Liver (tissue), 9 donors: Measurements from ENCODE around the gene ETV6. TPM values are rescaled to one million over a fixed set of nuclear protein-coding genes. Genes with fewer than 3 reads are reported as not detected.

Source experiments
- DNase-seq: peaks from one replicate; pipeline ENCODE4 v3.0.0-alpha.2; 2017; ENCODE audit warnings: low spot score
- H3K27ac ChIP-seq, 2 donors: one replicate each; pipeline ENCODE4 v1.7.0; 2013; ENCODE audit warnings: inconsistent platforms in 2 of 2, low read length in 2 of 2, control low read depth in 1 of 2, low read depth in 1 of 2, mild to moderate bottlenecking in 1 of 2
- H3K27me3 ChIP-seq, 4 donors: one replicate each; pipeline versions ENCODE4 v1.6.1 to v1.7.0; 2013; ENCODE audit warnings: low read length in 3 of 4, inconsistent platforms in 1 of 4, mild to moderate bottlenecking in 1 of 4, moderate library complexity in 1 of 4; ENCODE audit not compliant: control insufficient read depth in 4 of 4, insufficient read depth in 4 of 4
- H3K36me3 ChIP-seq, 4 donors: one replicate each; pipeline versions ENCODE4 v1.6.1 to v1.7.0; 2013; ENCODE audit warnings: low read length in 3 of 4, mild to moderate bottlenecking in 3 of 4, low read depth in 1 of 4, moderate library complexity in 1 of 4; ENCODE audit not compliant: control insufficient read depth in 4 of 4, insufficient read depth in 3 of 4
- H3K4me1 ChIP-seq, 4 donors: one replicate each; pipeline versions ENCODE4 v1.6.1 to v1.7.0; 2013; ENCODE audit warnings: low read length in 3 of 4, mild to moderate bottlenecking in 3 of 4, moderate library complexity in 1 of 4; ENCODE audit not compliant: control insufficient read depth in 4 of 4, insufficient read depth in 4 of 4
- H3K4me3 ChIP-seq, 3 donors: one replicate each; pipeline versions ENCODE4 v1.6.1 to v1.7.0; 2013; ENCODE audit warnings: low read length in 3 of 3, control low read depth in 1 of 3, low read depth in 1 of 3, mild to moderate bottlenecking in 1 of 3
- H3K9ac ChIP-seq, 2 donors: one replicate each; pipeline ENCODE4 v1.7.0; 2013; ENCODE audit warnings: low read length in 2 of 2, mild to moderate bottlenecking in 2 of 2, moderate library complexity in 2 of 2, control low read depth in 1 of 2, low read depth in 1 of 2
- H3K9me3 ChIP-seq, 4 donors: one replicate each; pipeline versions ENCODE4 v1.6.1 to v1.7.0; 2013; ENCODE audit warnings: low read length in 3 of 4; ENCODE audit not compliant: control insufficient read depth in 4 of 4
- EGR1 ChIP-seq, 2 donors: IDR thresholded peaks; 2 replicates each; pipeline ENCODE4 v1.6.1; 2016 to 2018; ENCODE audit warnings: antibody characterized with exemption in 2 of 2, low read depth in 2 of 2
- FOXA1 ChIP-seq: IDR thresholded peaks from 2 replicates; pipeline ENCODE4 v1.6.1; 2016; ENCODE audit warnings: antibody characterized with exemption
- FOXA2 ChIP-seq: IDR thresholded peaks from 2 replicates; pipeline ENCODE4 v1.6.1; 2016; ENCODE audit warnings: antibody characterized with exemption
- GABPA ChIP-seq, 2 donors: IDR thresholded peaks in 1 of 2; conservative IDR thresholded peaks in 1 of 2; 2 replicates each; pipeline ENCODE4 v1.6.1; 2016; ENCODE audit warnings: antibody characterized with exemption in 2 of 2, mild to moderate bottlenecking in 1 of 2, moderate library complexity in 1 of 2
- HNF4A ChIP-seq, 2 donors: conservative IDR thresholded peaks; 2 replicates each; pipeline ENCODE4 v1.6.1; 2016; ENCODE audit warnings: antibody characterized with exemption in 2 of 2, mild to moderate bottlenecking in 2 of 2
- HNF4G ChIP-seq: IDR thresholded peaks from 2 replicates; pipeline ENCODE4 v1.6.1; 2016; ENCODE audit warnings: antibody characterized with exemption
- JUND ChIP-seq, 2 donors: IDR thresholded peaks; 2 replicates each; pipeline ENCODE4 v1.6.1; 2016; ENCODE audit warnings: antibody characterized with exemption in 2 of 2
- NR2F2 ChIP-seq: IDR thresholded peaks from 2 replicates; pipeline ENCODE4 v1.6.1; 2016; ENCODE audit warnings: antibody characterized with exemption
- RAD21 ChIP-seq, 2 donors: IDR thresholded peaks; 2 replicates each; pipeline ENCODE4 v1.6.1; 2016; ENCODE audit warnings: antibody characterized with exemption in 2 of 2, mild to moderate bottlenecking in 2 of 2
- RXRA ChIP-seq, 2 donors: IDR thresholded peaks; 2 replicates each; pipeline ENCODE4 v1.6.1; 2017 to 2018; ENCODE audit warnings: antibody characterized with exemption in 2 of 2, mild to moderate bottlenecking in 1 of 2
- SP1 ChIP-seq: IDR thresholded peaks from 2 replicates; pipeline ENCODE4 v1.6.1; 2018; ENCODE audit warnings: antibody characterized with exemption, mild to moderate bottlenecking
- TAF1 ChIP-seq: conservative IDR thresholded peaks from 2 replicates; pipeline ENCODE4 v1.6.1; 2016; ENCODE audit warnings: antibody characterized with exemption, mild to moderate bottlenecking
- YY1 ChIP-seq: IDR thresholded peaks from 2 replicates; pipeline ENCODE4 v1.6.1; 2016; ENCODE audit warnings: antibody characterized with exemption, mild to moderate bottlenecking
- WGBS: extraction: QIAGEN DNeasy Blood & Tissue Kit; methylation state at CpG from one replicate; pipeline ENCODE4 v1.1.7; 2013; 5-methylcytosine and 5-hydroxymethylcytosine counted together
- polyA plus RNA-seq, 2 donors: library from polyadenylated mRNA; stranded (reverse) in 1 of 2; unstranded in 1 of 2; fragments of 200-250 nt in 1 of 2; fragments of >200 nt in 1 of 2; fragmentation: Nextera tagmentation in 1 of 2; extraction: Ambion mirVana in 1 of 2; gene quantifications; one replicate each; pipeline versions ENCODE4 v1.2.1 to v1.2.3, GENCODE V29; 2013 to 2015
- total RNA-seq, 2 donors: library from RNA; depleted of rRNA; stranded (reverse); fragments of >200 nt; gene quantifications; one replicate each; pipeline ENCODE4 v1.2.3, GENCODE V29; 2014
- TF ChIP-seq, protein P1 (sequence below): fragments of 150-350 bp; IDR thresholded peaks from 2 replicates; pipeline ENCODE4 v1.5.1; 2017; ENCODE audit warnings: improper control_type of control experiment, low read depth, low read length; ENCODE audit not compliant: missing input control
- TF ChIP-seq, protein P2 (sequence below): IDR thresholded peaks from 2 replicates; pipeline ENCODE4 v1.6.1; 2016; ENCODE audit warnings: antibody characterized with exemption
- TF ChIP-seq, protein P3 (sequence below): IDR thresholded peaks from 2 replicates; pipeline ENCODE4 v1.6.1; 2016; ENCODE audit warnings: antibody characterized with exemption, mild to moderate bottlenecking
- TF ChIP-seq, protein P4 (sequence below): IDR thresholded peaks from 2 replicates; pipeline ENCODE4 v1.6.1; 2016; ENCODE audit warnings: antibody characterized with exemption
- donor health status: healthy.
- donor health status: healthy.
- donor health status: healthy.
- donor health status: healthy.
- donor health status: healthy.

ETV6 gene
- total and polyA plus RNA-seq, 4 donors: 2.0 to 6.2 (median 3.5) TPM

DNA sequence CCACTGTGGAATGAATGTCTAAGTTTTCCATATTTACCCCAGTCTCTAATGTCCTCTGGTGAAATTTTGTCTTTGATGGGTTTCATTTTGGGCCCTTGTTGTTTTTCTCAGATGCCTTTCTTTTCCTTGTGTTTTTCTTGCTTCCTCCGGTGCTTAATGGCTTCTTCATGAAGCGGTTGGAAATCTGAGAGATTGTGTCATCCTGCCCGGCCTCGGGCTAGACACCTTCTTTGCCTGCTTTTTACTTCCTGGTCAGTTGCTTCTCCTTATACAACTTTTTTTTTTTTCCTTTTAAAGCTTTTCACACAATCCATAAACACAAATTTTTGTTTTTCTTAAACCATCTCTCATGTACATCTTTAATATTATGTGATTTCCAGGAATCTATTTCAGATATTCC, 7.1 kb downstream of the ETV6 start:
- H3K4me1 ChIP-seq: peaks cover 3 to 24% (median 17%) of the 10 kb centered on the region in 4 donors

DNA sequence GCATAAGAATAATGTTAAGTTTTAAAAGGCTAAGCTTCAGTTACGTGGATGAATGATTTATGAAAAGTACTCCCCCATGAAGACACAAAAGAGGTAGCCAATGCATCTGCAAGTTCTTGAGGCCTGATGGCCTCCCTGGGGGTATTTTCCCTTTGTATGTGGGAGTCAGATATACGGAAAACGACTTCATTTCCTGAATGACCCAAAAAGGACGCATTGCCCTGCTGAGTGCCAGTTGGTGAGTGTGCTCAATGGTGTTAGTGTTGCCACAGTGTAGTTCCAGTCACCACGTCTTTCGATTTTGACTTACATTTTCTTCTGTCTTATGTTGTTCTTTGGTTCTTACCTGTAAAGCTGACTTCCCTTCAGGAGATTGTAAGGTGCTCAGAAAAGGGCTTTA, 8.0 kb downstream of the ETV6 start:
- Histone ChIP-seq H3K9me3 (no peaks in the 10 kb centered on the region), H3K27me3 (no peaks in the 10 kb centered on the region), H3K27ac (no peak overlapping the region), H3K4me1 (peaks cover 3 to 24% (median 18%) of the 10 kb centered on the region in 4 donors), H3K9ac (no peak overlapping the region), H3K4me3 (no peak overlapping the region), H3K36me3 (no peaks in the 10 kb centered on the region)
- WGBS: 89% methylated on average over 6 of the region's 6 CpGs
- no peak for DNase-seq
- TF ChIP-seq SP1: no peak
- no peak for TF ChIP-seq RAD21 (IDR thresholded peaks at IDR 0.05)
- TF ChIP-seq HNF4G: no peak
- no peak for TF ChIP-seq JUND (IDR thresholded peaks at IDR 0.05)
- TF ChIP-seq YY1: no peak
- TF ChIP-seq, protein P1, sequence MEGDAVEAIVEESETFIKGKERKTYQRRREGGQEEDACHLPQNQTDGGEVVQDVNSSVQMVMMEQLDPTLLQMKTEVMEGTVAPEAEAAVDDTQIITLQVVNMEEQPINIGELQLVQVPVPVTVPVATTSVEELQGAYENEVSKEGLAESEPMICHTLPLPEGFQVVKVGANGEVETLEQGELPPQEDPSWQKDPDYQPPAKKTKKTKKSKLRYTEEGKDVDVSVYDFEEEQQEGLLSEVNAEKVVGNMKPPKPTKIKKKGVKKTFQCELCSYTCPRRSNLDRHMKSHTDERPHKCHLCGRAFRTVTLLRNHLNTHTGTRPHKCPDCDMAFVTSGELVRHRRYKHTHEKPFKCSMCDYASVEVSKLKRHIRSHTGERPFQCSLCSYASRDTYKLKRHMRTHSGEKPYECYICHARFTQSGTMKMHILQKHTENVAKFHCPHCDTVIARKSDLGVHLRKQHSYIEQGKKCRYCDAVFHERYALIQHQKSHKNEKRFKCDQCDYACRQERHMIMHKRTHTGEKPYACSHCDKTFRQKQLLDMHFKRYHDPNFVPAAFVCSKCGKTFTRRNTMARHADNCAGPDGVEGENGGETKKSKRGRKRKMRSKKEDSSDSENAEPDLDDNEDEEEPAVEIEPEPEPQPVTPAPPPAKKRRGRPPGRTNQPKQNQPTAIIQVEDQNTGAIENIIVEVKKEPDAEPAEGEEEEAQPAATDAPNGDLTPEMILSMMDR: no peak
- TF ChIP-seq FOXA2: no peak
- TF ChIP-seq NR2F2: no peak
- TF ChIP-seq FOXA1: no peak
- TF ChIP-seq, protein P2, sequence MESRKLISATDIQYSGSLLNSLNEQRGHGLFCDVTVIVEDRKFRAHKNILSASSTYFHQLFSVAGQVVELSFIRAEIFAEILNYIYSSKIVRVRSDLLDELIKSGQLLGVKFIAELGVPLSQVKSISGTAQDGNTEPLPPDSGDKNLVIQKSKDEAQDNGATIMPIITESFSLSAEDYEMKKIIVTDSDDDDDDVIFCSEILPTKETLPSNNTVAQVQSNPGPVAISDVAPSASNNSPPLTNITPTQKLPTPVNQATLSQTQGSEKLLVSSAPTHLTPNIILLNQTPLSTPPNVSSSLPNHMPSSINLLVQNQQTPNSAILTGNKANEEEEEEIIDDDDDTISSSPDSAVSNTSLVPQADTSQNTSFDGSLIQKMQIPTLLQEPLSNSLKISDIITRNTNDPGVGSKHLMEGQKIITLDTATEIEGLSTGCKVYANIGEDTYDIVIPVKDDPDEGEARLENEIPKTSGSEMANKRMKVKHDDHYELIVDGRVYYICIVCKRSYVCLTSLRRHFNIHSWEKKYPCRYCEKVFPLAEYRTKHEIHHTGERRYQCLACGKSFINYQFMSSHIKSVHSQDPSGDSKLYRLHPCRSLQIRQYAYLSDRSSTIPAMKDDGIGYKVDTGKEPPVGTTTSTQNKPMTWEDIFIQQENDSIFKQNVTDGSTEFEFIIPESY: no peak
- TF ChIP-seq, protein P3, sequence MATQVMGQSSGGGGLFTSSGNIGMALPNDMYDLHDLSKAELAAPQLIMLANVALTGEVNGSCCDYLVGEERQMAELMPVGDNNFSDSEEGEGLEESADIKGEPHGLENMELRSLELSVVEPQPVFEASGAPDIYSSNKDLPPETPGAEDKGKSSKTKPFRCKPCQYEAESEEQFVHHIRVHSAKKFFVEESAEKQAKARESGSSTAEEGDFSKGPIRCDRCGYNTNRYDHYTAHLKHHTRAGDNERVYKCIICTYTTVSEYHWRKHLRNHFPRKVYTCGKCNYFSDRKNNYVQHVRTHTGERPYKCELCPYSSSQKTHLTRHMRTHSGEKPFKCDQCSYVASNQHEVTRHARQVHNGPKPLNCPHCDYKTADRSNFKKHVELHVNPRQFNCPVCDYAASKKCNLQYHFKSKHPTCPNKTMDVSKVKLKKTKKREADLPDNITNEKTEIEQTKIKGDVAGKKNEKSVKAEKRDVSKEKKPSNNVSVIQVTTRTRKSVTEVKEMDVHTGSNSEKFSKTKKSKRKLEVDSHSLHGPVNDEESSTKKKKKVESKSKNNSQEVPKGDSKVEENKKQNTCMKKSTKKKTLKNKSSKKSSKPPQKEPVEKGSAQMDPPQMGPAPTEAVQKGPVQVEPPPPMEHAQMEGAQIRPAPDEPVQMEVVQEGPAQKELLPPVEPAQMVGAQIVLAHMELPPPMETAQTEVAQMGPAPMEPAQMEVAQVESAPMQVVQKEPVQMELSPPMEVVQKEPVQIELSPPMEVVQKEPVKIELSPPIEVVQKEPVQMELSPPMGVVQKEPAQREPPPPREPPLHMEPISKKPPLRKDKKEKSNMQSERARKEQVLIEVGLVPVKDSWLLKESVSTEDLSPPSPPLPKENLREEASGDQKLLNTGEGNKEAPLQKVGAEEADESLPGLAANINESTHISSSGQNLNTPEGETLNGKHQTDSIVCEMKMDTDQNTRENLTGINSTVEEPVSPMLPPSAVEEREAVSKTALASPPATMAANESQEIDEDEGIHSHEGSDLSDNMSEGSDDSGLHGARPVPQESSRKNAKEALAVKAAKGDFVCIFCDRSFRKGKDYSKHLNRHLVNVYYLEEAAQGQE: no peak
- TF ChIP-seq HNF4A (conservative IDR thresholded peaks at IDR 0.05): no peak
- no peak for TF ChIP-seq EGR1 (IDR thresholded peaks at IDR 0.05; ENCODE audit: low read depth in 2 of 2)
- no peak for TF ChIP-seq RXRA (IDR thresholded peaks at IDR 0.05)
- TF ChIP-seq, protein P4, sequence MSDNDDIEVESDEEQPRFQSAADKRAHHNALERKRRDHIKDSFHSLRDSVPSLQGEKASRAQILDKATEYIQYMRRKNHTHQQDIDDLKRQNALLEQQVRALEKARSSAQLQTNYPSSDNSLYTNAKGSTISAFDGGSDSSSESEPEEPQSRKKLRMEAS: no peak
- no peak for TF ChIP-seq TAF1

More for the DNA sequence above, 7.1 kb downstream of the ETV6 start:
- H3K4me3 ChIP-seq: no peak overlapping the region
- no peak overlapping the region for H3K27ac ChIP-seq
- no peak overlapping the region for H3K9ac ChIP-seq
- WGBS: 79% methylated on average over 4 of the region's 4 CpGs
- no peaks in the 10 kb centered on the region for H3K27me3 ChIP-seq
- no peaks in the 10 kb centered on the region for H3K36me3 ChIP-seq
- TF ChIP-seq JUND (IDR thresholded peaks at IDR 0.05) (no peak), GABPA (IDR thresholded peaks at IDR 0.05 in 1 of 2, conservative IDR thresholded peaks at IDR 0.05 in 1 of 2) (no peak), EGR1 (IDR thresholded peaks at IDR 0.05; ENCODE audit: low read depth in 2 of 2) (no peak), SP1 (no peak), RXRA (IDR thresholded peaks at IDR 0.05) (no peak), TAF1 (no peak)
- DNase-seq: no peak
- no peaks in the 10 kb centered on the region for H3K9me3 ChIP-seq
